GM18867 (cell line): Measurements from ENCODE around the gene PXN.

Experiments
- ATAC-seq: cut with Tn5 transposase; IDR thresholded peaks from one replicate; pipeline ENCODE4 v1.9.1; 2021; ENCODE audit warnings: mild to moderate bottlenecking, moderate library complexity; ENCODE audit not compliant: unreplicated experiment

Gene PXN

GRCh38 chr12:120181991-120182631 lies 83.4 kb downstream of the PXN start:
- no peak for ATAC-seq

- no peak for ATAC-seq
Observed at GRCh38 chr12:120180975-120181374, 84.6 kb downstream of the PXN start.

GRCh38 chr12:120175537-120175936 lies 90.0 kb downstream of the PXN start:
- ATAC-seq = no peak

- ATAC-seq = no peak
Observed at GRCh38 chr12:120175062-120175461, 90.5 kb downstream of the PXN start.

- no peak for ATAC-seq
Observed at GRCh38 chr12:120172053-120172452, 93.5 kb downstream of the PXN start.

GRCh38 chr12:120170631-120171030 lies 94.9 kb downstream of the PXN start:
- no peak for ATAC-seq

GRCh38 chr12:120169946-120170345 lies 95.6 kb downstream of the PXN start:
- no peak for ATAC-seq

- ATAC-seq = no peak
Observed at GRCh38 chr12:120168337-120168736, 97.2 kb downstream of the PXN start.

- ATAC-seq = no peak
Observed at GRCh38 chr12:120167529-120168095, 97.9 kb downstream of the PXN start.

GRCh38 chr12:120164293-120164692 lies 101.2 kb downstream of the PXN start:
- no peak for ATAC-seq

GRCh38 chr12:120162763-120163162 lies 102.8 kb downstream of the PXN start:
- ATAC-seq = no peak

- no peak for ATAC-seq
Observed at GRCh38 chr12:120161852-120162251, 103.7 kb downstream of the PXN start.
